EL (cell line): ENCODE measurements around the gene BCAS3.
"Not testable (repeated sequence)": the region's sequence is repeated elsewhere in the genome, so short reads cannot be mapped to it uniquely, and the experiment has no call there.

Experiments used
- DNase-seq: peaks from one replicate; pipeline ENCODE4 v3.0.0-alpha.2; 2016

BCAS3 gene

GRCh38 chr17:60947543-60947942 is 269.9 kb downstream of the BCAS3 start:
- no peak for DNase-seq

GRCh38 chr17:60952747-60953146 is 275.1 kb downstream of the BCAS3 start:
- DNase-seq: no peak

- DNase-seq: peak; percentile 59
Measured at GRCh38 chr17:60959011-60959410, 281.4 kb downstream of the BCAS3 start.

GRCh38 chr17:60959696-60960095 is 282.0 kb downstream of the BCAS3 start:
- DNase-seq: peak; percentile 45

GRCh38 chr17:60960398-60961065 is 282.9 kb downstream of the BCAS3 start:
- DNase-seq: no peak

GRCh38 chr17:60964160-60964559 is 286.5 kb downstream of the BCAS3 start:
- DNase-seq: no peak

- no peak for DNase-seq
Measured at GRCh38 chr17:60968266-60968665, 290.6 kb downstream of the BCAS3 start.

- no peak for DNase-seq
Measured at GRCh38 chr17:60969500-60970037, 291.9 kb downstream of the BCAS3 start.

- DNase-seq: no peak
Measured at GRCh38 chr17:60970741-60971140, 293.1 kb downstream of the BCAS3 start.

- peak; percentile 56 for DNase-seq
Measured at GRCh38 chr17:60971515-60972369, 294.1 kb downstream of the BCAS3 start.

GRCh38 chr17:60976861-60977260 is 299.2 kb downstream of the BCAS3 start:
- not testable (repeated sequence) for DNase-seq

GRCh38 chr17:60989379-60989778 is 311.7 kb downstream of the BCAS3 start:
- no peak for DNase-seq

GRCh38 chr17:60989846-60990245 is 312.2 kb downstream of the BCAS3 start:
- DNase-seq: no peak

- DNase-seq: no peak
Measured at GRCh38 chr17:60993497-60993896, 315.8 kb downstream of the BCAS3 start.

- no peak for DNase-seq
Measured at GRCh38 chr17:60995680-60996079, 318.0 kb downstream of the BCAS3 start.

GRCh38 chr17:61000911-61001310 is 323.3 kb downstream of the BCAS3 start:
- peak; percentile 57 for DNase-seq

GRCh38 chr17:61002316-61002736 is 324.7 kb downstream of the BCAS3 start:
- DNase-seq: peak; percentile 55

- no peak for DNase-seq
Measured at GRCh38 chr17:61005358-61005757, 327.7 kb downstream of the BCAS3 start.

GRCh38 chr17:61005958-61006357 is 328.3 kb downstream of the BCAS3 start:
- DNase-seq: not testable (repeated sequence)

GRCh38 chr17:61007980-61008379 is 330.3 kb downstream of the BCAS3 start:
- DNase-seq: no peak

GRCh38 chr17:61009663-61010062 is 332.0 kb downstream of the BCAS3 start:
- DNase-seq: peak; percentile 3

GRCh38 chr17:61010661-61011170 is 333.1 kb downstream of the BCAS3 start:
- DNase-seq: no peak

- DNase-seq: no peak
Measured at GRCh38 chr17:61011251-61011650, 333.6 kb downstream of the BCAS3 start.

- DNase-seq: no peak
Measured at GRCh38 chr17:61015966-61016365, 338.3 kb downstream of the BCAS3 start.
